Measurements from ENCODE around the gene EHBP1.

Gene EHBP1

GRCh38 chr2:62826141-62826540, 120.6 kb downstream of the EHBP1 start:
- no peak for DNase-seq

DNA sequence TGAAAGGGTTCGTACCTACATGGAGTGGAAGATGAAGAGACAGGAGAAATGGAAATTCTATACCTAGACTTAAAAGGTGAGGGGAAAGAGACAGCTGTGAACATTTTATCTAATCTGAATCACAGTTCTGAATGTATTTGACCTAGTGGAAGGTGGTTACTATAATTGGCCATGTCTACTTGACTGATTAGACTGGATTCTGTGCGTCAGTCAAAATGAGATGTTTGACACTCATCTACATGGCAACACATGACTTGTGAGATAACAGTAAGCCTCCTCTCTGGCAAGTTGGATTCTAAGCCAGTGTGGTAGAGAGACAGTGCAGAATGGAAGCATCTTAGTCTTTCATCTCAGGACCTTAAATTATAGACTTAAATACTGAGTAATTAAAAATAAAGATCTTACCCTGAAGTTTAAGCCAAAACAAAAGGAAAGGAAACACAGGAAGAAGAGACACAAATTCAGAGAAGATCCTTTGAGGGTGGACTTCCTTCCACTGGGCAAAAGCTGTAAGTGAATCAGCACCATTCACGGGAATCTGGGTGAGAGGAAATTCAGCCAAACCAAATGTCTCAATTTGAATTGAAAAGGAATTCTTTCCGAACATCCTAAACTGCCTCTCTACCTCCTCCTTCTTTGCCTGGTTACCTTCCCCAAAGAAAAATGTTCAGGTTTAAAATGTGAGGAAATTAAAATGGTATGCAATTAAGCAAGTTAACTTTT, 121.6 kb downstream of the EHBP1 start:
- no peak for DNase-seq

- no peak for DNase-seq
Measured at GRCh38 chr2:62831729-62832128, 126.2 kb downstream of the EHBP1 start.

- DNase-seq: no peak
Measured at GRCh38 chr2:62844311-62845090, 139.0 kb downstream of the EHBP1 start.

- DNase-seq: no peak
Measured at GRCh38 chr2:62845256-62845655, 139.7 kb downstream of the EHBP1 start.

- no peak for DNase-seq
Measured at GRCh38 chr2:62852254-62852653, 146.7 kb downstream of the EHBP1 start.

GRCh38 chr2:62854600-62855514, 149.3 kb downstream of the EHBP1 start:
- DNase-seq: peak; percentile 25

- DNase-seq: no peak
Measured at GRCh38 chr2:62856228-62857040, 150.9 kb downstream of the EHBP1 start.

DNA sequence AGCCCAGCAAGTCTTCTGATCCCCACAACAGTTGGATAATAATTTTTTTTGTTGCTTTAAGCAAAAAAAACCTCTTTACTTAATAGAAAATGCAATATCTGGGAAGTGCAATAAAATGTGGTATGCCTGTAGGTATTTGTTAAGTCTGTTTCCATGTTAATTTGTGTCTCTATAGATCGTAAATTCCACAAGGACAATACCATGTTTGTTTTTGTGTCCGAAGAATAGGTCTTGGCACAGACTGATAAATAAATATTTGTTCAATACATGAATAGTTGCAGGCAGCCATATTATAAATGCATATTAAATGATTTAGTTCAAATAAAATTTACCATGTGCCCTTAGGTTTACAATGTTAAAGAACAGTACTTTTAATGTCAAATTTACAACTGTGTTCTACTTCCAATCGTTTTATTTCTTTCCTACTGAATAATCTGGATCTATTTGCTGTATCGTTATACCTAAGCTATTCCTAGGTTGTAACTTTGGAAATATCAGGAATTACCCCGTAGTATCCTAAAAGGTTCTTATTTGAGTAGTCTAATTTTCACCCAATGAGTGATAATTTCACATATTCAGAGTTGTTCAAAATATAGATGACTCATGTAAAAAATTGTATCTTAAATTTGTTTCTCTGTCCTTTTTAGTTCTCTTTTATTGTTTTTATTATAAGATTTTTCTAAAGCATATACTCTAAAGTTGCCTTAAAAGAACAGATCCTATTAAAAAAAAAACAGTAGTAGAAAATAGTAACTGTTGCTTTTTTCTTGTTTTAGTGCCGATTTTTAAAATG, 151.8 kb downstream of the EHBP1 start:
- DNase-seq: no peak

DNA sequence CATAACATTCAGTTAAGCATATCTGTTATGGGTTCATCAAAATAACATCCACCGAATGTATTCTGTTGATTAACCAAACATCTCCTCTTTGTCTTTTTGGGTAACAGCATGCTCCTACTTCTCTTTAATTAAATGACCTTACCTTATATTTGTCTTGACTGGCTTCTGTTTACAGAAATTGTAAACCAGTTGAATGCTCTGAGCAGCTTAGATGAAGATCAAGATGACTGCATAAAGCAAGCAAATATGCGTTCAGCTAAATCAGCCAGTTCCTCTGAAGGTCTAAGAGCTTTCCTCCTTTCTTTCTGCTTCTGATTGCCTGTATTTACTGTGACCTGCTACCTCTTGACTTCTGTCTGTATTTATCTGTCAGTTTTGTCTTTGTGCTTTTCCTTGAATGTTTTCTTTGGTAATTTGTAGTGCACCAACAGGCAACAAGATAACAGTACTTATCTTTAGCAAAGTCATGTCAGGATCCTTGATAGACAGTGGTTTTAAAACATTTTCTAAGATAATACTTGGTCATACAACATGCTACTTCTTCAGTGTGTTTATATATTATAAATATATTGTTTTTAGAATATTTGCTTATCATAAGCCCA, 152.8 kb downstream of the EHBP1 start:
- no peak for DNase-seq

DNA sequence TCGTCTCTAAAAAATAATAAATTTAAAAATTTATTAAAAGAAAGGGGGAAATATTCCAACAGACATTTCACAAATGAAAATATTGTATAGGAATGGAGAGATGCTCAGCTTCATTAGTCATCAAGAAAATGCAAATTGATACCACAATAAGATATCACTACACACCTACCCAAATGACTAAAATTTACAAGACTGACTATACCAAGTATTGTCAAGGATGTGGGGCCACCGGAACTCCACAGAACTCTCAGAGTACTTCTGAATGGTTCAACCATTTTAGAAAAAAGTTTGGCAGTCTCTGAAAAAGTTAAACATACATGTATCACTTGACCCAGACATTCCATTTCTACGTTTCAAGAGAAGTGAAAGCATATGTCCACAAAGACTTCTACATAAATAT, 163.4 kb downstream of the EHBP1 start:
- DNase-seq: no peak

GRCh38 chr2:62870966-62871365, 165.5 kb downstream of the EHBP1 start:
- DNase-seq: no peak

GRCh38 chr2:62871506-62871905, 166.0 kb downstream of the EHBP1 start:
- no peak for DNase-seq

GRCh38 chr2:62873603-62874002, 168.1 kb downstream of the EHBP1 start:
- no peak for DNase-seq

- DNase-seq: no peak
Measured at GRCh38 chr2:62874881-62875383, 169.4 kb downstream of the EHBP1 start.

DNA sequence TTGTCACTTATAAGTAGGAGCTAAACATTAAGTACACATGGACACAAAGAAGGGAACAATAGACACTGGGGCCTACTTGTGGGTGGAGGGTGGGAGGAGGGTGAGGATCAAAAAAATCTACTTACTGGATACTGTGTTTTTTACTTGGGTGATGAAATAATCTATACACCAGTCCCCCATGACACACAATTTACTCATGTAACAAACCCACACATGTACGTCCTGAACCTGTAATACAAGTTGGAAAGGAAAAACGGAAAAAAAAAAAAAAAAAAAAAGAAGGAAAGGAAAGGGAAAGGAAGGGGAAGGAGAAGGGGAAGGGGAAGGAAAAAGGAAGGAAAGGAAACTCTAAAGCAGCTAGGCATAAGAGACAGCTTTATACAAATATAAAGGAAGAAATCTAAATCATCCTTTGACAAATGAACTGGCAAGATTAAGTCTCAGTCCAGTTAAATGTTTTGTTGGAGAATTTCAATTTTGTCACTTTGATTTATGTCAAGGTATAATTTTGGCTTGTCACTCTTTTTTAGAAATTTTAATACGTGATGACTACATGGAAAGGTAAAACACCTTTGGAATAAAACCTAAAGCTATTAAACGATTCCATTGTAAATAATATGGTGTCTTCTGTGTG, 175.8 kb downstream of the EHBP1 start:
- DNase-seq: no peak

- DNase-seq: no peak
Measured at GRCh38 chr2:62883629-62884028, 178.1 kb downstream of the EHBP1 start.

- no peak for DNase-seq
Measured at GRCh38 chr2:62884086-62884485, 178.6 kb downstream of the EHBP1 start.

- no peak for DNase-seq
Measured at GRCh38 chr2:62884514-62884913, 179.0 kb downstream of the EHBP1 start.

GRCh38 chr2:62894966-62895631, 189.6 kb downstream of the EHBP1 start:
- DNase-seq: no peak
